CD4-positive, alpha-beta memory T cell (primary cell): ENCODE measurements around the gene FCRLB. TPM values are rescaled to one million over a fixed set of nuclear protein-coding genes. Genes with fewer than 3 reads are reported as not detected.

Source experiments
- CTCF ChIA-PET: fragments of 350-600 bp; sonication (Branson Sonifier 250); formaldehyde crosslinking; loops from one replicate; lab custom pipeline; 2021; ENCODE audit warnings: inconsistent platforms; ENCODE audit not compliant: partially characterized antibody; lab: Charles Lee
- POLR2A ChIA-PET: fragments of 350-600 bp; sonication (Branson Sonifier 250); formaldehyde crosslinking; loops from one replicate; lab custom pipeline; 2021; ENCODE audit not compliant: partially characterized antibody; lab: Charles Lee
- DNase-seq, 5 donors: peaks; one replicate each; pipeline versions ENCODE4 v3.0.0 to v3.0.0-alpha.2; 2020 to 2022; ENCODE audit warnings: mixed read lengths in 1 of 5
- H3K27ac ChIP-seq: one replicate; pipeline ENCODE4 v1.7.0; 2013; ENCODE audit warnings: low read depth, low read length
- H3K27me3 ChIP-seq: 2 replicates; pipeline ENCODE4 v1.7.0; 2013; ENCODE audit warnings: mild to moderate bottlenecking, low read length, moderate library complexity; ENCODE audit not compliant: insufficient read depth
- H3K36me3 ChIP-seq: 2 replicates; pipeline ENCODE4 v1.7.0; 2013; ENCODE audit warnings: mild to moderate bottlenecking, low read length, moderate library complexity; ENCODE audit not compliant: insufficient read depth
- H3K4me1 ChIP-seq: 2 replicates; pipeline ENCODE4 v1.7.0; 2013; ENCODE audit warnings: mild to moderate bottlenecking, low read length, moderate library complexity; ENCODE audit not compliant: insufficient read depth
- H3K4me3 ChIP-seq, 2 donors: one replicate each; pipeline ENCODE4 v1.7.0; 2013; ENCODE audit warnings: low read length in 2 of 2, mild to moderate bottlenecking in 1 of 2
- H3K9me3 ChIP-seq, 2 donors: one replicate each; pipeline ENCODE4 v1.7.0; 2013; ENCODE audit warnings: low read length in 2 of 2, control low read depth in 1 of 2; ENCODE audit not compliant: control insufficient read depth in 1 of 2
- H3K27ac Mint-ChIP-seq, 7 donors: one replicate each; pipeline ENCODE4 v1.8.0; 2020 to 2021; ENCODE audit warnings: mixed read lengths in 7 of 7, mild to moderate bottlenecking in 6 of 7, inconsistent platforms in 3 of 7, moderate library complexity in 3 of 7
- H3K27me3 Mint-ChIP-seq, 2 donors: one replicate each; pipeline ENCODE4 v1.8.0; 2020 to 2021; ENCODE audit warnings: mixed read lengths in 2 of 2
- H3K36me3 Mint-ChIP-seq, 2 donors: one replicate each; pipeline ENCODE4 v1.8.0; 2020 to 2021; ENCODE audit warnings: mixed read lengths in 2 of 2, inconsistent platforms in 1 of 2, mild to moderate bottlenecking in 1 of 2
- H3K4me1 Mint-ChIP-seq, 4 donors: one replicate each; pipeline ENCODE4 v1.8.0; 2020 to 2021; ENCODE audit warnings: mixed read lengths in 4 of 4, mild to moderate bottlenecking in 1 of 4
- H3K4me3 Mint-ChIP-seq, 8 donors: one replicate each; pipeline ENCODE4 v1.8.0; 2020 to 2021; ENCODE audit warnings: mixed read lengths in 8 of 8, mild to moderate bottlenecking in 7 of 8, moderate library complexity in 6 of 8, inconsistent platforms in 3 of 8
- H3K9me3 Mint-ChIP-seq, 8 donors: one replicate each; pipeline ENCODE4 v1.8.0; 2020 to 2021; ENCODE audit warnings: mixed read lengths in 8 of 8, mild to moderate bottlenecking in 5 of 8, inconsistent platforms in 3 of 8, moderate library complexity in 1 of 8
- intact Hi-C: fragments of 100-400 bp; cut with micrococcal nuclease; formaldehyde crosslinking; loops from one replicate; pipeline ENCODE4 v1.15.1; 2023
- polyA plus RNA-seq, 2 donors: library from polyadenylated mRNA; unstranded; fragments of 300-500 nt; fragmentation: Illumina TruSeq; gene quantifications; one replicate each; pipeline ENCODE4 v1.2.3, GENCODE V29; 2021
- total RNA-seq, 2 experiments: library from RNA; stranded (reverse); gene quantifications; one replicate each; pipeline ENCODE4 v1.2.3, GENCODE V29; 2021

Gene FCRLB
- total and polyA plus RNA-seq, 4 experiments from 2014 or later = 1.0 to 1.6 (median 1.4) TPM

GRCh38 chr1:161726473-161727255 lies 5.3 kb downstream of the FCRLB start:
- intact Hi-C loops = loop anchor here (1.0 to 5.0 kb wide), 4 partner anchors 15 to 184 kb away; partner anchors contain the start of gene ATF6
- Mint-ChIP-seq H3K4me3 (peak overlapping the region; percentile 92 to 100 (median 96)), H3K36me3 (peaks cover 0 to 6% of the 10 kb centered on the region in 2 donors), H3K9me3 (no peaks in the 10 kb centered on the region), H3K27ac (peak overlapping the region; percentile 34 to 97 (median 77)), H3K27me3 (no peaks in the 10 kb centered on the region), H3K4me1 (peaks cover 24 to 52% (median 39%) of the 10 kb centered on the region in 4 donors)
- DNase-seq = peak; percentile 66 to 77 (median 68)
- Histone ChIP-seq H3K27me3 (no peaks in the 10 kb centered on the region), H3K36me3 (no peaks in the 10 kb centered on the region), H3K9me3 (no peaks in the 10 kb centered on the region), H3K4me1 (peaks cover 38% of the 10 kb centered on the region), H3K4me3 (peak overlapping the region; percentile 79 to 85), H3K27ac (peak overlapping the region; percentile 61)
- ChIA-PET POLR2A (interaction anchor here (0.6 to 4.6 kb wide), 24 partner anchors 8 to 1804 kb away, joined by 3 to 104 read pairs (median 4); partner anchors contain the start of genes ATF6, DUSP12 and HSPA6), CTCF (interaction anchor here (0.9 to 6.6 kb wide), 8 partner anchors 10 to 345 kb away, joined by 3 to 103 read pairs (median 6); partner anchors contain the start of gene DUSP12)

GRCh38 chr1:161727256-161727924 lies 6.0 kb downstream of the FCRLB start:
- no peaks in the 10 kb centered on the region for H3K27me3 ChIP-seq
- H3K27ac ChIP-seq = peak overlapping the region; percentile 61
- no peaks in the 10 kb centered on the region for H3K27me3 Mint-ChIP-seq
- no peaks in the 10 kb centered on the region for H3K36me3 ChIP-seq
- peak overlapping the region; percentile 48 to 85 for H3K4me3 ChIP-seq
- peaks cover 24 to 53% (median 39%) of the 10 kb centered on the region in 4 donors for H3K4me1 Mint-ChIP-seq
- peak overlapping the region; percentile 86 to 97 (median 91) for H3K27ac Mint-ChIP-seq
- peaks cover 0 to 6% of the 10 kb centered on the region in 2 donors for H3K36me3 Mint-ChIP-seq
- no peaks in the 10 kb centered on the region for H3K9me3 Mint-ChIP-seq
- DNase-seq = peak; percentile 63 to 73 (median 71)
- H3K9me3 ChIP-seq = no peaks in the 10 kb centered on the region
- peak overlapping the region; percentile 92 to 100 (median 96) for H3K4me3 Mint-ChIP-seq
- H3K4me1 ChIP-seq = peaks cover 38% of the 10 kb centered on the region
- intact Hi-C loops = loop anchor here (2.0 to 5.0 kb wide), 3 partner anchors 39 to 185 kb away; partner anchors contain the start of gene ATF6
- ChIA-PET CTCF (interaction anchor here (0.6 to 6.6 kb wide), 6 partner anchors 12 to 345 kb away, joined by 3 to 103 read pairs (median 4); partner anchors contain the start of gene DUSP12), POLR2A (interaction anchor here (0.6 to 4.6 kb wide), 20 partner anchors 9 to 1804 kb away, joined by 3 to 104 read pairs (median 4); partner anchors contain the start of genes ATF6, DUSP12 and HSPA6)

GRCh38 chr1:161728376-161729226 lies 7.3 kb downstream of the FCRLB start:
- Histone ChIP-seq H3K4me1 (peaks cover 38% of the 10 kb centered on the region), H3K4me3 (no peak overlapping the region), H3K9me3 (no peaks in the 10 kb centered on the region), H3K36me3 (no peaks in the 10 kb centered on the region), H3K27ac (no peak overlapping the region), H3K27me3 (no peaks in the 10 kb centered on the region)
- peak overlapping the region in 4 of 8 donors; percentile 2 to 96 (median 20) for H3K4me3 Mint-ChIP-seq
- peaks cover 0 to 1% of the 10 kb centered on the region in 2 donors for H3K27me3 Mint-ChIP-seq
- intact Hi-C loops = loop anchor here (5.0 kb wide), 1 partner anchor 186 kb away; no protein-coding TSS in a partner anchor
- peaks cover 0 to 6% of the 10 kb centered on the region in 2 donors for H3K36me3 Mint-ChIP-seq
- peak overlapping the region in 6 of 7 donors; percentile 0 to 59 (median 6) for H3K27ac Mint-ChIP-seq
- POLR2A ChIA-PET = interaction anchor here (3.8 to 4.6 kb wide), 2 partner anchors 9 to 20 kb away, joined by 67 to 104 read pairs; partner anchors contain the start of gene DUSP12
- no peaks in the 10 kb centered on the region for H3K9me3 Mint-ChIP-seq
- DNase-seq = no peak
- peaks cover 24 to 53% (median 39%) of the 10 kb centered on the region in 4 donors for H3K4me1 Mint-ChIP-seq
- CTCF ChIA-PET = interaction anchor here (0.6 to 6.6 kb wide), 4 partner anchors 11 to 224 kb away, joined by 3 to 103 read pairs (median 4); no protein-coding TSS in a partner anchor

GRCh38 chr1:161730050-161730564 lies 8.8 kb downstream of the FCRLB start:
- no peaks in the 10 kb centered on the region for H3K27me3 ChIP-seq
- peaks cover 0 to 6% of the 10 kb centered on the region in 2 donors for H3K36me3 Mint-ChIP-seq
- peaks cover 38% of the 10 kb centered on the region for H3K4me1 ChIP-seq
- peaks cover 0 to 1% of the 10 kb centered on the region in 2 donors for H3K27me3 Mint-ChIP-seq
- ChIA-PET CTCF (interaction anchor here (1.1 to 6.6 kb wide), 2 partner anchors 9 to 206 kb away, joined by 3 to 103 read pairs; partner anchors contain the start of gene HSPA6), POLR2A (interaction anchor here (0.9 to 1.0 kb wide), 2 partner anchors 8 to 19 kb away, joined by 4 to 5 read pairs; partner anchors contain the start of gene DUSP12)
- DNase-seq = no peak
- H3K27ac Mint-ChIP-seq = peak overlapping the region in 1 of 7 donors; percentile 52
- H3K4me1 Mint-ChIP-seq = peaks cover 24 to 48% (median 35%) of the 10 kb centered on the region in 4 donors
- H3K9me3 ChIP-seq = no peaks in the 10 kb centered on the region
- intact Hi-C loops = no loop called here
- no peak overlapping the region for H3K4me3 ChIP-seq
- no peak overlapping the region for H3K27ac ChIP-seq
- H3K4me3 Mint-ChIP-seq = peak overlapping the region in 6 of 8 donors; percentile 7 to 58 (median 15)
- H3K9me3 Mint-ChIP-seq = no peaks in the 10 kb centered on the region
- no peaks in the 10 kb centered on the region for H3K36me3 ChIP-seq

- H3K36me3 Mint-ChIP-seq = peaks cover 0 to 4% of the 10 kb centered on the region in 2 donors
- H3K4me3 Mint-ChIP-seq = no peak overlapping the region
- intact Hi-C loops = no loop called here
- POLR2A ChIA-PET = no interaction called here
- Histone ChIP-seq H3K9me3 (no peaks in the 10 kb centered on the region), H3K4me3 (no peak overlapping the region), H3K36me3 (no peaks in the 10 kb centered on the region), H3K27me3 (no peaks in the 10 kb centered on the region), H3K27ac (no peak overlapping the region), H3K4me1 (peaks cover 35% of the 10 kb centered on the region)
- no peak for DNase-seq
- H3K27ac Mint-ChIP-seq = no peak overlapping the region
- H3K27me3 Mint-ChIP-seq = peaks cover 0 to 1% of the 10 kb centered on the region in 2 donors
- H3K4me1 Mint-ChIP-seq = peaks cover 18 to 38% (median 28%) of the 10 kb centered on the region in 4 donors
- CTCF ChIA-PET = interaction anchor here (6.6 kb wide), 1 partner anchor 8 kb away, joined by 103 read pairs; no protein-coding TSS in a partner anchor
- no peaks in the 10 kb centered on the region for H3K9me3 Mint-ChIP-seq
Measured at GRCh38 chr1:161731241-161731640, 9.9 kb downstream of the FCRLB start.
